HEK293 (cell line): ENCODE measurements around the gene KANSL2.
"Not testable (repeated sequence)": the region's sequence is repeated elsewhere in the genome, so short reads cannot be mapped to it uniquely, and the experiment has no call there.

Experiments used
- CTCF ChIA-PET: fragments of 350-600 bp; formaldehyde crosslinking; extraction: SDS; loops from one replicate; lab custom pipeline; 2021; ENCODE audit warnings: antibody characterized with exemption; lab: Yijun Ruan, JAX
- POLR2A ChIA-PET: fragments of 300-600 bp; formaldehyde crosslinking; extraction: SDS; loops from one replicate; lab custom pipeline; 2020; ENCODE audit warnings: antibody characterized with exemption, inconsistent platforms; lab: Yijun Ruan, JAX
- H3K27ac ChIP-seq: fragments of 200-500 bp; sonication (Bioruptor generic); 2 replicates; pipeline ENCODE4 v1.5.1; 2014; ENCODE audit warnings: low read depth, low read length, control low read depth, inconsistent platforms; ENCODE audit errors: extremely low read depth
- H3K36me3 ChIP-seq, 2 experiments: fragments of 200-500 bp in 1 of 2; sonication (Bioruptor generic) in 1 of 2; 1 replicate in 1 of 2; 2 replicates in 1 of 2; pipeline ENCODE4 v1.5.1; 2014 to 2017; ENCODE audit warnings: inconsistent platforms in 2 of 2, low read length in 2 of 2; ENCODE audit not compliant: control insufficient read depth in 2 of 2, insufficient read depth in 1 of 2
- H3K4me1 ChIP-seq: fragments of 200-500 bp; sonication (Bioruptor generic); 2 replicates; pipeline ENCODE4 v1.5.1; 2014; ENCODE audit warnings: mild to moderate bottlenecking, low read length, inconsistent platforms; ENCODE audit not compliant: control insufficient read depth, insufficient read depth
- H3K4me3 ChIP-seq: 2 replicates; pipeline ENCODE4 v1.5.1; 2011; ENCODE audit warnings: low read depth, mild to moderate bottlenecking, control low read depth, low read length, moderate library complexity
- H3K9me3 ChIP-seq: fragments of 200-500 bp; sonication (Bioruptor generic); 2 replicates; pipeline ENCODE4 v1.5.1; 2014; ENCODE audit warnings: low read depth, low read length, inconsistent platforms; ENCODE audit not compliant: control insufficient read depth, insufficient read depth
- BCL11A ChIP-seq: fragments of 450-650 bp; formaldehyde crosslinking; IDR thresholded peaks from 2 replicates; pipeline ENCODE4 v1.5.1; 2016; ENCODE audit warnings: low read depth, missing biosample characterization, missing genetic modification characterization
- BCL11B ChIP-seq: fragments of 450-650 bp; formaldehyde crosslinking; IDR thresholded peaks from 2 replicates; pipeline ENCODE4 v1.5.1; 2016; ENCODE audit warnings: low read depth, missing biosample characterization, missing genetic modification characterization
- CTCF ChIP-seq: fragments of 450-650 bp; formaldehyde crosslinking; IDR thresholded peaks from 2 replicates; pipeline ENCODE4 v1.5.1; 2016; ENCODE audit warnings: missing biosample characterization, missing genetic modification characterization
- HIC1 ChIP-seq: fragments of 450-650 bp; formaldehyde crosslinking; IDR thresholded peaks from 2 replicates; pipeline ENCODE4 v1.5.1; 2016; ENCODE audit warnings: missing biosample characterization, missing genetic modification characterization
- OSR2 ChIP-seq: fragments of 450-650 bp; formaldehyde crosslinking; IDR thresholded peaks from 2 replicates; pipeline ENCODE4 v1.5.1; 2016; ENCODE audit warnings: missing biosample characterization, missing genetic modification characterization
- PRDM10 ChIP-seq: fragments of 450-650 bp; formaldehyde crosslinking; IDR thresholded peaks from 2 replicates; pipeline ENCODE4 v1.5.1; 2016; ENCODE audit warnings: missing biosample characterization, missing genetic modification characterization
- SP7 ChIP-seq: fragments of 450-650 bp; formaldehyde crosslinking; IDR thresholded peaks from 2 replicates; pipeline ENCODE4 v1.5.1; 2016; ENCODE audit warnings: missing biosample characterization, missing genetic modification characterization
- TCF7L2 ChIP-seq: IDR thresholded peaks from 2 replicates; pipeline ENCODE4 v1.6.1; 2011; ENCODE audit warnings: low read depth, mild to moderate bottlenecking, inconsistent platforms, low read length, moderate library complexity, borderline replicate concordance
- WT1 ChIP-seq: fragments of 450-650 bp; formaldehyde crosslinking; IDR thresholded peaks from 2 replicates; pipeline ENCODE4 v1.5.1; 2016; ENCODE audit warnings: missing biosample characterization, missing genetic modification characterization
- YY1 ChIP-seq: fragments of 450-650 bp; formaldehyde crosslinking; IDR thresholded peaks from 2 replicates; pipeline ENCODE4 v1.5.1; 2018; ENCODE audit warnings: missing biosample characterization, missing genetic modification characterization
- ZNF19 ChIP-seq: fragments of 450-650 bp; formaldehyde crosslinking; IDR thresholded peaks from 2 replicates; pipeline ENCODE4; 2016; ENCODE audit warnings: missing biosample characterization, missing genetic modification characterization, low read depth
- ZNF341 ChIP-seq: fragments of 450-650 bp; formaldehyde crosslinking; IDR thresholded peaks from 2 replicates; pipeline ENCODE4; 2016; ENCODE audit warnings: low read depth, missing biosample characterization, missing genetic modification characterization
- ZNF549 ChIP-seq: fragments of 450-650 bp; IDR thresholded peaks from 2 replicates; pipeline ENCODE4 v1.5.1; 2018; ENCODE audit warnings: missing biosample characterization, missing genetic modification characterization, mild to moderate bottlenecking, inconsistent platforms, moderate library complexity
- ZNF654 ChIP-seq: fragments of 450-650 bp; formaldehyde crosslinking; IDR thresholded peaks from 2 replicates; pipeline ENCODE4 v1.5.1; 2016; ENCODE audit warnings: low read depth, missing biosample characterization, missing genetic modification characterization
- ZNF660 ChIP-seq: fragments of 450-650 bp; IDR thresholded peaks from 2 replicates; pipeline ENCODE4 v1.5.1; 2018; ENCODE audit warnings: missing biosample characterization, mild to moderate bottlenecking, missing genetic modification characterization
- ZNF670 ChIP-seq: fragments of 450-650 bp; formaldehyde crosslinking; IDR thresholded peaks from 2 replicates; pipeline ENCODE4 v1.5.1; 2016; ENCODE audit warnings: missing biosample characterization, missing genetic modification characterization, low read depth
- ZNF692 ChIP-seq: fragments of 450-650 bp; formaldehyde crosslinking; IDR thresholded peaks from 2 replicates; pipeline ENCODE4 v1.5.1; 2016; ENCODE audit warnings: missing biosample characterization, missing genetic modification characterization
- ZXDB ChIP-seq: fragments of 450-650 bp; formaldehyde crosslinking; IDR thresholded peaks from 2 replicates; pipeline ENCODE4 v1.5.1; 2016; ENCODE audit warnings: missing biosample characterization, missing genetic modification characterization

KANSL2 gene

GRCh38 chr12:48627556-48627955 lies 54.5 kb downstream of the KANSL2 start:
- Histone ChIP-seq H3K36me3 (no peaks in the 10 kb centered on the region), H3K4me3 (no peak overlapping the region), H3K4me1 (no peaks in the 10 kb centered on the region), H3K27ac (no peak overlapping the region), H3K9me3 (no peaks in the 10 kb centered on the region)
- POLR2A ChIA-PET: no interaction called here
- CTCF ChIA-PET: interaction anchor here (2.4 kb wide), 1 partner anchor 9 kb away, joined by 9 read pairs; no protein-coding TSS in a partner anchor
- TF ChIP-seq OSR2 (tag by site-specific recombination): no peak

GRCh38 chr12:48622997-48623396 lies 59.0 kb downstream of the KANSL2 start:
- H3K4me1 ChIP-seq, H3K36me3 ChIP-seq, H3K4me3 ChIP-seq, H3K9me3 ChIP-seq, H3K27ac ChIP-seq, POLR2A ChIA-PET: not testable (repeated sequence)
- CTCF ChIA-PET: interaction anchor here (0.6 to 13.0 kb wide), 4 partner anchors 36 to 197 kb away, joined by 3 to 209 read pairs (median 4); no protein-coding TSS in a partner anchor

- ChIA-PET CTCF (interaction anchor here (0.6 to 13.0 kb wide), 64 partner anchors 8 to 900 kb away, joined by 3 to 209 read pairs (median 4); partner anchors contain the start of gene OR10AD1), POLR2A (interaction anchor here (1.2 kb wide), 1 partner anchor 420 kb away, joined by 3 read pairs; no protein-coding TSS in a partner anchor)
- H3K4me3 ChIP-seq: no peak overlapping the region
- no peaks in the 10 kb centered on the region for H3K36me3 ChIP-seq
- H3K4me1 ChIP-seq: no peaks in the 10 kb centered on the region
- H3K9me3 ChIP-seq: no peaks in the 10 kb centered on the region
- TF ChIP-seq ZNF692 (tag by site-specific recombination) (0 out of 2 replicates have a peak, but pooled peaks have one; percentile 13), BCL11B (tag by site-specific recombination) (no peak), ZNF660 (peak; percentile 88), ZNF654 (tag by site-specific recombination) (peak; percentile 96), BCL11A (tag by site-specific recombination) (no peak), CTCF (tag by site-specific recombination) (peak; percentile 87), TCF7L2 (no peak), PRDM10 (tag by site-specific recombination) (peak; percentile 75)
- no peak overlapping the region for H3K27ac ChIP-seq
These were observed 63.5 kb downstream of the KANSL2 start for GRCh38 chr12:48618541-48618940.

- ChIA-PET POLR2A (no interaction called here), CTCF (interaction anchor here (13.0 kb wide), 1 partner anchor 72 kb away, joined by 209 read pairs; no protein-coding TSS in a partner anchor)
- TF ChIP-seq HIC1 (tag by site-specific recombination) (no peak), SP7 (no peak), ZNF19 (tag by site-specific recombination) (no peak), YY1 (tag by site-specific recombination) (no peak), ZNF660 (no peak), ZNF549 (no peak), ZNF341 (tag by site-specific recombination) (no peak), BCL11A (tag by site-specific recombination) (no peak), WT1 (no peak), ZXDB (tag by site-specific recombination) (no peak), ZNF670 (tag by site-specific recombination) (no peak)
These were observed 66.4 kb downstream of the KANSL2 start for GRCh38 chr12:48615681-48616080.

More at GRCh38 chr12:48615681-48616080, 66.4 kb downstream of the KANSL2 start:
- Histone ChIP-seq H3K9me3 (no peaks in the 10 kb centered on the region), H3K4me3 (no peak overlapping the region), H3K27ac (no peak overlapping the region), H3K36me3 (no peaks in the 10 kb centered on the region), H3K4me1 (no peaks in the 10 kb centered on the region)
